ENCODE data around the gene SLC66A2.
"Not testable (repeated sequence)": the region's sequence is repeated elsewhere in the genome, so short reads cannot be mapped to it uniquely, and the experiment has no call there.

The SLC66A2 gene

DNA sequence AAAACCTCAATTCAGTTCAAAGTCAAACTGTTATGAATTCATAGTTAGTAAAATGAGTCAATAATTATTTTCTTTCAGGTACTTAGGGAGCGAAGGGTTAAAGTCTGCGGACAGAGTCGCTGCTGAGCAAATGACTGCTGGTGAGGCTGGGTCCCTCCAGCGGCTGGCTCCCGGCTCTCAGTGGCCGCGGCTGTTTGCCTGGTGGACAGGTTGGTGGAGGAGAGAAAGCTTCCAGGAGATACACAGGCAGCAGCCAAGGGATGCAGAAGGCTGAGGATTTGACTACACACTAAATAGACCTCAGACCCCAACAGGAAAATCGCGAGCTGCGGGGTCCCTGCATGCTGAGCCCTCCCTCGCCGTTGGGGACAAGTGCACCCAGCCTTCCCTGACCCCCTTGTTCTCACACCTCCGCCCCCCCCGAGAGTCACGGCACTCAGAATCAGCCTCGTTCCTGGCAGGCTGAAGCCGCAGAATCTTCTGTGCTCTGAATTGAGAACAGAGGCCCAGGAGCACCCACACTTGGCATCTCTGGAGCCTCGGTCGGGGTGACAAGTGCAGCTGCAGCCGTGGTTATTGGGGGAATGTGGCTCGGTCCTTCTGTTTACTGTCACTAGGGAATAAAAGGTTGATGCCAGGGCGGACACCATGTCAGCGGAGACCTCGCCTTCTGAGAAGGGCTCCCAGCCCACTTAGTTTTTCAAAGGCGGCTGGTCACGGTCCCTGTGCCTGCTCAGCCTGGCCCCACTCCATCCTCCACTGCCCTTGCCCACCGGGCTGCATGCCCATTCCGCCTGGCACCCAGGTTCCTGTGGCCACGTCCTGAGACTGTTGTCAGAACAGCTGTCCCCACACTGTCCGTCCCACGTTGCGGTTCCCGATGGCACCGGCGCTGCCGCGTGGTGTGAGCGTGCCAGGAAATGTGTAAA lies 74.0 kb downstream of the SLC66A2 start:
- DNase-seq, result no peak

DNA sequence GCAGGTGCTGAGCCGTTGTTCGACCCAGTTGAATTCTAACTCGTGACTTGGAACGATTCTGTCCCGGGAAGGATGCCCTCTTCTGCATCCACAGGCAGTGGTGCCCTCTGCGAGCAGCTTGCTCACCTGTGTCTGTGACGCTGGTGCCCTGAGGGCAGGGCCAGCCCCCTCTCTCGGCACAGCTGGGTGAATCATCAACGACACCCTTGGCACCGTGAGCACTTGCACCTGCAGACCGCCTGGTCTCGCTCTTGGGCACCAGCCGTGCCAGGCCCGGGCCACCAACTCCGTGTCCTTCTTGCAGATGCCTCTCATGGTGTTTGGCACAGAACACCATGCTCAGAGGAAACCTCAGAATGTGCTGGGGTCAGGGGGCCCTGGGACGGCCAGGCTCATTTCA lies 75.0 kb downstream of the SLC66A2 start:
- no peak for DNase-seq

DNA sequence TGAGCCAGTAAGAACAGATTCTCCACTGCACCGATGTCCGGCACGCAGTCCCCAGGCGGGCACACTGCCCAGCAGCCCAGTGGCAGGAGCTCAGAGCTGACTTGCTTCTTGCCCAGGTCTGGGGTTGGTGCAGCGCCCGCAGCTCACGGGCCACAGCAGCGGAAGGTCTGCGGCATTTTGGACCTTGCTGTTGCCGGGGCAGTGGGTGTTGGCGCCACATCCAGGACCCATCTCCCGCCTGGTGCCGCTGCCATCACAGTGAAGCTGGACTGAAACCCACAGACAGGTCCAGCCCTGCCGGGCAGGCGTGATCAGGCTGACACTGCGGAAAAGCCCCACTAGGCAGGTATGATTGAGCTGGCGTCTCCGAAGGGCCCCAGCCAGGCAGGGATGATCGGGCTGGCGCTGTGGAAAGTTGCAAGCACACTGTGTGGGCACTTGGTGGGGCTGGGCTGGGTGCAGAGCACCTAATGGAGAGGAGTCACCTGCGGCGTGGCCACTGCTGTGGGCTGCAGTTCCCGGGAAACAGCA lies 75.5 kb downstream of the SLC66A2 start:
- no peak for DNase-seq

DNA sequence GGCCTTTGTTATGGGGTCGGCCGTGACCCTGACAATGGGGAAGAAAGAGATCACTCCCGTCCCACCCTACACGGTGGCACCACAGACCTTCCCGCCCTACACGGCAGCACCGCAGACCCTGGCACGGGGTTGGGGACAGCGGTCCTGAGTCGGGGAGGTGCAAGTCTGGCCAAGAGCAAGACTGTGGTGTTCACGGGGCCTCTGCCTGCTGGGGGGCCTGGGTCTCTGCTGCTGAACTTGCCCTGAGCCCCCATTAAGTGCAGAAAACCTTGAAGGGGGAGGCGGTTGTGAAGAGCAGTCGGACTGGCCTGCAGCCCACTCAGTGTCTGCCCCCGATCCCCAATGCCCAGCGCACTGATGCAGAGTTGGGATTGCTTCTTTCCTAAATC lies 75.9 kb downstream of the SLC66A2 start:
- no peak for DNase-seq

DNA sequence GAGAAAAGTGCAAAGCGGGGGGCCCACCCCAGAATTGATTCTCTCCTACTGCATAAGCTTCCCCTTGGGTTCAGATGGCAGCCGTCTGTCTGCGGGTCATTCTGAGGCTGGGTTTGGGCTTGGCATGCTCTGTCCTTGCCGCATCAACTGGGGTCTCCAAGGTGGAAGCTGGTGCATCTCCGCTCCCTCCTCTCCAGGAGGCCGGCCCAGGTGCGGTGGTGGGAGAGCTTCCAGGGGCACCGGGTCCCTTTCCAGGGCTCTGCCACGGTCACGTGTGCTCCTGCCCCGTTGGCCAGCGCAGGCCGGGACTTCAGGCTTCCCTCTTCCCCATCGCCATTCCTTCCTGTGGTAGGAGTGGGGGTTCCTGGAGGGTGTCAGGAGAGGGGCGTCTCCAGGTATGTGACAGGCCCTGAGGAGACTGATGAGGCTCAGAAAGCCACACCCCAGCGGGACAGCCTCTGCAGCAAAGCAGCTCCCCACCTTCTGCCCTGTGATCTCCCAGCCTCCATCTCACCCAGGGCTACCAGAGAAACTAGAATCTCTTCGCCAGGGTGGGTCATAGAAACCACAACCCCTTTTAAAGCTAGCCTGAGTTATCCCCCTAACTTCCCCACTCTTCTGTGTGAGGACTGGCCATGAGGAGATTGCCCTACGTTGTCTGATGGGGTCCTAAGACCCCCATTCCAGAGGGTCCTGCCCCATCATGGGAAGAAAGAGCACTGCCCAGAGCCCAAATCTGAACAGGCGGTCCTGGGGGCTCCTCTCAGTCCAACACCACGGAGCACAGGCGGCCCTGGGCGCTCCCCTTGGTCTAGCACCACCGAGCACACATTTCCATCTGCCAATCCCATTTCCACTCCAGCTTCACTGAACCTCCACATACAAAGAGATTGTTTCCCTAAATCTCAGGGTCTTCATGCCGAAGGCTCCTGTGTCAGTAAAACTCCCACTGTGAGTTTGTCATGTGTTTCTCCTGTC lies 76.6 kb downstream of the SLC66A2 start:
- no peak for DNase-seq

DNA sequence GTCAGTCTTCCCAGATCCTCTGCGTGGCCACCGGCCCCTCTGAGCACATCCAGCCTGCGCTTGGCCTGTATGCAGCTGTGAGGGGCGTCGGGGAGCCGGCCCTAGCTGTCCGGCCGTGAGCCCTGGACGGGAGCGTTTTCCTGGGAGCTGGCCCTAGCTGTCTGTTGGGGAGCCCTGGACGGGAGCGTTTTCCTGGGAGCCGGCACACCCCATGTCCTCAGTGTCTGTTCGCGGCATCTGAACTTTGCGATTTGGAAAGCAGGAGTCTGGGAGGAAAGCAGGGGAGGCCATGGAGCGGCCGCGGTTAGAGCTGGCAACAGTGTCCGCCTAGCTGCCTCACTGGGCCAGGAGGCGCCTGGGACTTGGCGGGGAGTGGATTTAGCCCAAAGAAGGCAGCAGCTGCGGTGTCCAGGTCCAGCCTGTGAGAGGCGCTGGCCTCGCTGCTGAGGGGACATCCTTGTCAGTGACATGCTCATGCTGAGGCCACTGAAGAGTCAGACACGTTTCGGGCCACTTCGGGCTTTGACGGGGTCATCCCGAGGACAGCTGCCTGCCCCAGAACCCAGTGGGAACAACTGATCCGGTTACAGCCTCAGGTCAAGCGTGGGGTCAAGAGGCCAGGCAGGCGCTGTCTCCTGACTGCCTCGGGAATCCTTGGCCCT lies 77.9 kb downstream of the SLC66A2 start:
- DNase-seq, result no peak

DNA sequence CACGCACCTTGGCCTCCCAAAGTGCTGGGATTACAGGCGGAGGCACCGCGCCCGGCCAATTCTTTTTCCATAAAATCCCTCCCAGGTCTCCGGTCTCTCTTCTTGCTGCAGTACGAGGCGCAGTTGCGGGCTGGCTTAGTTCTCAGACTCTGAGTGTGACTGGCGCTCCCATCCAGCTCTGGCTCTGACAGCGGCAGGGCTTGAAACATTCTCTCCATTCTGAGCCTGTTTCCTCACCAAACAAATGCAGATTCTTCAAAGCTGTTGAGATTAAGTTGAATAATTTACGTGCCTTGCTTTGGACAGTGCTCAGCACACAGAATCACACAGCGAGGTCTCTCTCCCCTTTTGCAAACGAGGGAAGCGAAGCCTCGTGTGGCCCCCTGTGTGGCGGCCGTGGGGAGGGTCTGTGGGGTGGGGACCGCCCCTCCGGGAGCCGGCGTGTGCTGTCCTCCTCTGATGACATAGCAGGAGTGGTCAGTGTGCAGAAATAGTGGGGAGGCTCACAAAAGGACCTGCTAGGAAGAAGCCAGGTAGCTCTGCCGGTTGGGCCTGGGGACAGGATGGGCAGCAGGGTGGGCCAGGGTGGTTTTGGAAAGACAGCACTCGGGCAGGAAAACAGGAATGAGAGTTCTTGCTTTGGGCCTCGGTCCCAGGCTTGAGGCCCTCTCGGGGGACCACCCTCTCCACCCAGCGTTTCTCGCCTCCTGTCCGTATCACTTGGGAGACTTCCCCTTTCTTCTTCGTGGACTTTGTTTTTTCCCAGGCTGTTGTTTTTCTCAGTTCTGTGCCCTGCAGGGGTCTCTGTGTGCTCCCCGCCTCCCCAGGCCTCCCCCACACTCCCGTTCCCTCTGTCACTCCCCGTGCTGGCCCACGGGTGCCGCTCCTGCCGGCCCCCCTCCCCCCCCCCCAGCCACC lies 78.7 kb downstream of the SLC66A2 start:
- DNase-seq, result no peak

DNA sequence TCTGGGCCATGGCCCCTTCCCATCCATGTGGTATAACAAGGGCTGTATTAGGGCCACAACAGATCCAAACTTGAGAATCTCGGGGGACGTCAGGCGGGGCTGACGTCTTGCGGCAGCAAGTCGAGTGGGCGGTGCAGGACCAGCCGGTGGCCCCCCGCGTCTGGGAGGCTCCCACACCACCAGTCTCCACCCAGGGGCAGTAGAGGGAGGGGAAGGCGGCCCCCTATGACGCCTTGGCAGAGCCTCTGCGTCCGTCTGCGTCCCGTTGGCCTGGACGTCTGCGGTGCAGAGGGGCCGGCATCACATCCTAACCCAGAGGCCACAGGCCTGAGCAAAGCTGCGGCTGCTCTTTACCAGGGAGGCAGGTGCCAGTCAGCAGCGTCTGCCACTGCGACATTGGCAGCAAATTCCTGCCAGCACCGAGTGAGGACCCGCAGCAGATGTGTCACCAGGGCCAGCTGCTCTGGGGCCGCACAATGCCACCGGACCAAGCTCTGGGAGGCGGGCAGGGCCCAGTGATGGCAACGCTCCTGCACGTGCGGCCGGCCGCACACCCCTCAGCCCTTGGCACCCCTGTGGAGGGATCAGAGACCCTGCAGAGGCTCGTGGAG lies 79.9 kb downstream of the SLC66A2 start:
- no peak for DNase-seq

DNA sequence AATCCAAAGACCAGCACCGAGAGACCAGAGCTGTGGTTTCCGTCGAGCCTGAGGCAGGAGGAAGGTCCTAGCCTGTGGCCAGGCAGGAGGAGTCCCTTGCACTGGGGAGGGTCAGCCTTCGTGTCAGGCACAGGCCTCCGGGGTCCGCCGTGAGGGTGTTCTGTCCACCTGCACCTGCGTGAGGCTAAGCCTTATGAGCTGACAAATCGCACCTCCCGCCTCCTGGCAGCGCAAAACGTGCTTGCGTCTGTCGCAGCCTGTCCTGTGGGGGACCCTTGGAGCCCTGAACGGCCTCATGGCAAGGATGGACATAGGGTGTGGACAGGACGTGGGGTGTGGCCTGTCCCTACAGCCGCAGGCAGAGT lies 80.4 kb downstream of the SLC66A2 start:
- no peak for DNase-seq

DNA sequence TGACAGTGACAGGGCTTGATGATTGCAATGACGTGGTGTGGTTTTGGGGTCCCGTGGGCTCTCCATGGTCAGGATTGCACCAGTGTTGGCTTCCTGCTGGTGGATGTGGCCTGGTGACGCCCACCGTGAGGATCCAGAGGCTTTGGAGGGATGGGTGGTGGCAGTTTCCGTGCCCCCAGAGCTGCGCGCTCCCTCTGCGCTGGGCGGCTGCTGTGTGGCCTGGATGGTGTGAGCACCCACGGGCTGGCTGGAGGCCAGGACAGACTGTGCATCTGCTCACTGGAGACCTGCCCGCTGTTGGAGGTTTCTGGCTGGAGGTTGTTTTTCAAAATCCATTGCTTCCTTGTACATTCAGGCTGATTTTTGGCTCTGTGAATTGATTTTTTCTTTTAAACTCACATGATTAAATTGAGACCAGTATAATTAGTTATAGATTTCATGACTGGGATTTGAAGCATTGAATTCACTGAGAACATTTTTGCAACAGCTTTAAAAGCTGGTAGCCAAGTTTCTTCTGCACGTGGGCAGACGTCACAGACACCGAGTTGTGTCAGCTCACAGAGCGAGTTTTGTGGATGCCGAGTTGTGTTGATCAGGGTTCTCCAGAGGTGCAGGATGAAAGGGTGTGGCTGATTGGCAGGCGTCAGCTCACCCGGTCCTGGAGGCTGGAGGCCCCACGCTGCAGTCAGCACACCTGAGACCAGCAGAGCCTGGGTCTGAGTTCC lies 81.0 kb downstream of the SLC66A2 start:
- no peak for DNase-seq

DNA sequence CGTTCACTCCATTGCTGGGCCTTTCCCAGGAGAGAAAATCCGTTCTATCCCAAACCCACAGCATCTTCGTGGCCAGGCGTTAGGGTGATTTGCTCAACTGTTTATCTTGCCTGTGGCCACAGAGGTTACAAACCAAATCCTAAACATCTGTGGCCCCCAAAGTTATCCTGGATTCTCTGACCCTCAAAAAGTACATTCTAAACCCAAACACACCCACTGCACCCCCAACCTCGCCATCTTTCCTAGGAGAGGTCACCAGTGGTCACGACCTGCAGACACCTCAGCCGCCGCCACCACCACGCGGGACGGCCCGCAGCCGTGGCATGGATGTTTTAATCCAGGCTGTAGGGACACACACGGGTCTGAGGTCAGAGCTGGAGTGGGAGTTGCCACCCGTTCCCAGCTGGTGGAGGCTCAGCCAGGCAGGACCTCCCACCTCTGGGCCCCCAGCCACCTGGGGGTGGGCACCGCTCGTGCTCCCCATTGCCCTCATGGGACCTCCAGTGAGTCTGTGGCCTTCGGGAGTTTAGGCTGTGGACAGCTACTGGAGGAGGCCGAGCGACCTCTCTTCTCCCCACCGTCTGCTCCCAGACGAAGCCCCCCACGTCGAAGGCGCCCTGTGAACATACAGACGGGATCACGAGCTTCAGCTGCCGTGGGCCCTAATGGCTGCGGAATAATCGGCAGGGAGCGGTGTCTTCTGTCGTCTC lies 81.7 kb downstream of the SLC66A2 start:
- no peak for DNase-seq

DNA sequence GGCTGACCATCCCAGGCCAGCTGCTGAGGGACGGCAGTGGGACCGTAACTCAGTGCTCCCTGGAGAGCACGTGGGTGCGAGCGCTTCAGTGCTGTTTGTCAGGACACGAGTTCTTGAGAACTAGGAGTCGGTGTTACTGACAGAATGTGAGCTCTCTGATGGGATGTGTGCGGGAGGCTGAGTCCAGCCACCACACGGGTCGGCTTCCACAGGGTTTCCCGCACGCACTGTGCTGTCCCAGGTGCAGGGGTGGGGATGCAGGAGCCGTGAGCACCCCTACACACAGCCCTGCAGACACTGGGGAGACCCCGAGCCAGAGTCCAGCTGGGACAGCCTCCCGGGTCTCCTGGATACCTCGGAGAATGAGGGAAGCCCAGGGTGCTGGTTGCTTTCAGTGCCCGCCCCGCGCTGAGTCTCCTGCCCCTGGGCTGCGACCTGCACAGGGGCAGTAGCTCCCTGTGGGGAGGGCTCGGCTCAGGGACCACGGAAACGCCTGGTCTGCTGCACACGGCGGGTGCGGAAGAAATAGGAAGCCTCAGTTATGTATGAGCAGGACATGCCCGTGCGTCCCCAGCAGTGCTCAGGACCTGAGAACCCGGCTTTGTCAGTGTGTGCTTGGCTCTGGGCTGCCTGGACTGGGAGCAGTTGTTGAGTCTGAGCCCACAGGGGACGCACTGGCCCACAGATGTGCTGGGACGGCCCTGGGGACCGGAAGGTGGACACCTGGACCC lies 82.5 kb downstream of the SLC66A2 start:
- no peak for DNase-seq

DNA sequence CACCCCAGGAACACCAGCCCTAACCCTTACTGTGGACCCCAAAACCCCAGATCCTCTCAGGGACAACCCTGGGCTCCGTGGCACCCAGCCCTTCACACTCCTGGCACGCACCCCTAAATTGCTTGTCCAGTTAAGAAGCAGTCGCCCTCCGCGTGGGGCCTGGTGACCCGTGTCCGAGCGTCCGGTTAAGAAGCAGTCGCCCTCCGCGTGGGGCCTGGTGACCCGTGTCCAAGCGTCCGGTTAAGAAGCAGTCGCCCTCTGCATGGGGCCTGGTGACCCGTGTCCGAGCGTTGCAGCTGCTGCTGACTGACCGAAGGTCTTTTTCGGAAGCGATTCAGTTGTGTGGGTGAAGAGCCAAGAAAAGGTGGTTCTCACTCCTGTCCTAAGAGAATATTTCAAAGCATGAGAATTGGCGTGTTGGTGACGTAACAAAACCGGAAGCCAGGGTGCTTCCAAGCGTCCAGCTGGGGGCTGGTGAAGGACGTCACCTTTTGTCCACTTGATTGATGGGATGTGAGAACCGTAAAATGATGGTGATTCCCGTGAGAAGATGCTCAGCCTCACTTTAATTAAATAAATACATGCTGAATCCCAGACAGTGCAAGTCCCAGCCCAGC lies 83.2 kb downstream of the SLC66A2 start:
- DNase-seq, result no peak

DNA sequence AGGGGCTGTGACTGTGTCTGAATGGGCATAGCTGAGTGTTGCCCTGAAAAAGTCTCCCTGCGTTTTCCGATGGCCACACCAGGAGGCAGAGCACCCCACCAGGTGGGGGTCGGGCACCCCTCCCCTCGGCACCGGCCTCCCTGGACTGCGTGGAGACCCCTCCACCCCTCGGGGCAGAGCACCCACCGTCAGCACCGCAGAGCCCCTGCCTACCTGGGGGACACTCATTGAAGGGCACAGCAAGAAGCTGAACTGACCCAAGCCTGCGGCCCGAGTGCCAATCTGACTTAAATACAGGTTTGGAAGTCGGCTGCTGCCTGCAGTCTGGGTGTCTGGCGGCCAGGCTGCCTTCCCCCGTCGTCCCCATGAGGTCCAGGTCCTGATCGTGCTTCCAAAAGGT lies 83.8 kb downstream of the SLC66A2 start:
- no peak for DNase-seq

DNA sequence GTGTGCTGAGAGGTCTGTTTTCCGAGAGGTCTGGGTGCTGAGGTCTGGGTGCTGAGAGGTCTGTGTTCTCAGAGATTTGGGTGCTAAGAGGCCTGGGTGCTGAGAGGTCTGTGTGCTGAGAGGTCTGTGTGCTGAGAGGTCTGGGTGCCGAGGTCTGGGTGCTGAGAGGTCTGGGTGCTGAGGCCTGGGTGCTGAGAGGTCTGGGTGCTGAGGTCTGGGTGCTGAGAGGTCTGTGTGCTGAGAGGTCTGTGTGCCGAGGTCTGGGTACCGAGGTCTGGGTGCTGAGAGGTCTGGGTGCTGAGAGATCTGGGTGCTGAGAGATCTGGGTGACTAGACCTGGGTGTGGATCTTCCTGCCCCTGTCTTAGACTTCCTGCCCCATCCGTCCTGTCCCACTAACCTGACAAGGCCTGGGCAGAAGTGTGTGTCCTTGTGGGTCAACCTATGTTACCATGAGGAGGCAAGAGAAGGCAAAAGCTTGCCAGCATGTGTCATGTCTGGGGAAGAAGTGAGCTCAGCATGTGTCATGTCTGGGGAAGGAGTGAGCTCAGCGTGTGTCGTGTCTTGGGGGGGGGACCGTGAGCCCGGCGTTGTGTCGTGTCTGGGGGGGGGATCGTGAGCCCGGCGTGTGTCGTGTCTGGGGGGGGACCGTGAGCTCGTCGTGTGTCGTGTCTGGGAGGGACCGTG lies 84.4 kb downstream of the SLC66A2 start:
- DNase-seq, result no peak

DNA sequence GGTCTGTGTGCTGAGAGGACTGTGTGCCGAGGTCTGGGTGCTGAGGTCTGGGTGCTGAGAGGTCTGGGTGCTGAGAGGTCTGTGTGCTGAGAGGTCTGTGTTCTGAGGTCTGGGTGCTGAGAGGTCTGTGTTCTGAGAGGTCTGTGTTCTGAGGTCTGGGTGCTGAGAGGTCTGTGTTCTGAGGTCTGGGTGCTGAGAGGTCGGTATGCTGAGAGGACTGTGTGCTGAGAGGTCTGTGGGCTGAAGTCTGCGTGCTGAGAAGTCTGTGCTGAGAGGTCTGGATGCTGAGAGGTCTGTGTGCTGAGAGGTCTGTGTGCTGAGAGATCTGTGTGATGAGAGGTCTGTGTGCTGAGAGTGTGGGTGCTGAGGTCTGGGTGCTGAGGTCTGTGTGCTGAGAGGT lies 85.5 kb downstream of the SLC66A2 start:
- not testable (repeated sequence) for DNase-seq

DNA sequence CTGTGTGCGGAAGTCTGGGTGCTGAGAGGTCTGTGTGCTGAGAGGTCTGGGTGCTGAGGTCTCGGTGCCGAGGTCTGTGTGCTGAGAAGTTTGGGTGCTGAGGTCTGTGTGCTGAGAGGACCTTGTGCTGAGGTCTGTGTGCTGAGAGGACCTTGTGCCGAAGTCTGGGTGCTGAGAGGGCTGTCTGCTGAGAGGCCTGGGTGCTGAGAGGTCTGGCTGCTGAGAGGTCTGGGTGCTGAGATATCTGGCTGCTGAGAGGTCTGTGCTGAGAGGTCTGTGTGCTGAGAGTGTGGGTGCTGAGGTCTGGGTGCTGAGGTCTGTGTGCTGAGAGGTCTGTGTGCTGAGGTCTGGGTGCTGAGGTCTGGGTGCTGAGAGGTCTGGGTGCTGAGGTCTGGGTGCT lies 86.5 kb downstream of the SLC66A2 start:
- not testable (repeated sequence) for DNase-seq
